ENCODE results near the gene STAG1.

GRCh38 chr3:136513367-136513766 lies 238.8 kb downstream of the STAG1 start:
- no peak for TF ChIP-seq CTCF (IDR thresholded peaks at IDR 0.05)
- no peak for TF ChIP-seq ZFX (IDR thresholded peaks at IDR 0.05; ENCODE audit: borderline replicate concordance)

Data from 22Rv1 (cell line).